WERI-Rb-1 (cell line): ENCODE measurements around the gene NCF4.

Source experiments
- DNase-seq: peaks from one replicate; pipeline ENCODE4 v3.0.0-alpha.2; 2020
- H3K27ac ChIP-seq: fragments of 250-450 bp; sonication (Bioruptor Pico); 2 replicates; pipeline ENCODE4 v1.5.1; 2020; ENCODE audit warnings: mild to moderate bottlenecking, moderate library complexity
- H3K27me3 ChIP-seq: fragments of 250-450 bp; sonication (Bioruptor Pico); 2 replicates; pipeline ENCODE4 v1.5.1; 2021; ENCODE audit warnings: mild to moderate bottlenecking, low read depth, moderate library complexity; ENCODE audit not compliant: insufficient read depth, severe bottlenecking
- H3K36me3 ChIP-seq: fragments of 250-450 bp; sonication (Bioruptor Pico); 2 replicates; pipeline ENCODE4 v1.5.1; 2020; ENCODE audit warnings: mild to moderate bottlenecking, moderate library complexity
- H3K4me3 ChIP-seq: 2 replicates; pipeline ENCODE4 v1.5.1; 2011; ENCODE audit warnings: low read depth, mild to moderate bottlenecking, control low read depth, low read length
- H3K9me3 ChIP-seq: fragments of 250-450 bp; sonication (Bioruptor Pico); 2 replicates; pipeline ENCODE4 v1.5.1; 2021; ENCODE audit warnings: mild to moderate bottlenecking, moderate library complexity; ENCODE audit not compliant: severe bottlenecking
- TF ChIP-seq, protein P1 (sequence below): IDR thresholded peaks from 2 replicates; pipeline ENCODE4 v1.5.1; 2011; ENCODE audit warnings: low read depth, mild to moderate bottlenecking, control low read depth, inconsistent platforms, low read length

Gene NCF4

DNA sequence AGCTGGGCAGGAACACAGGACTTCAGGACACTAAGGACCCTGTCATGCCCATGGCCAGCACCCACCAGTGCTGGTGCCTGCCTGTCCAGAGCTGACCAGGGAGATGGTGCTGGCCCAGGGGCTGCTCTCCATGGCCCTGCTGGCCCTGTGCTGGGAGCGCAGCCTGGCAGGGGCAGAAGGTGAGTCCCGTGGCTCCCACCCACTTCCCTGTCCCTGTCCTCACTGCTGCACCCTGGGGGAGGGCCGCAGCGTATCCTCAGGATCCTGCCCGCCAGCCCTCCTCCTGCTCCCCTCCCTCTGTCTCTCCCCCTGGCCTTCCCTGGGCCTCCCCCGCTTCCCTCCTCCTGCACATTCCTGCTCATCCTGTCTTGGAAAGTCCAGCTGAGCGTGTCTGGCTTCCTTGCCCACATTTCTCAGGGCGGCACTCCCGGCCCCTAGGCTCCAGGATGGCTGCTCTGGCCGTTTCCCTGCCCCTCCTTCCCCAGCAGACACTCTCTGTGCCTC, 61.4 kb downstream of the NCF4 start:
- H3K36me3 ChIP-seq: no peaks in the 10 kb centered on the region
- H3K27ac ChIP-seq: no peak overlapping the region

DNA sequence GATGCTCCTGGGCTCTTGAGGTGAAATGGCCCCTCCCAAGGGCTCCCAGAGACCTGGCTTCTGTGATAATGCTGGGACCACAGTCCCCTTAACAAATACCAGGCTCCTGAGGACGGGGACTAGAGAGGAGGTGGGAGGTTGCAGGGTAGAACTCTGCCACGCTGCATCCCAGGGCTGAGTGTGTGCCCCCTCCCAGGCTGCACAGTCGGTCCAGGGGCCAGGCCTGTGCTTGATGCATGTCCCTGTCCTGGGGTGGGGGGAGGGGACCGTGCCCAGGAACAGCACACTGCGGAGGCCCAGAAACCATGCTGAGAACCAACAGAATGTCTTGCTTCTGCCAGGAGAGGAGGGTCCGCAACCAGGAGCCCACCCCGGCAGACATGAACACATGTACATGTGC, 61.9 kb downstream of the NCF4 start:
- H3K36me3 ChIP-seq: no peaks in the 10 kb centered on the region
- H3K9me3 ChIP-seq: peaks cover 3% of the 10 kb centered on the region
- H3K27me3 ChIP-seq: peaks cover 67% of the 10 kb centered on the region
- H3K4me3 ChIP-seq: no peak overlapping the region
- no peak overlapping the region for H3K27ac ChIP-seq
- no peak for DNase-seq
- TF ChIP-seq, protein P1, sequence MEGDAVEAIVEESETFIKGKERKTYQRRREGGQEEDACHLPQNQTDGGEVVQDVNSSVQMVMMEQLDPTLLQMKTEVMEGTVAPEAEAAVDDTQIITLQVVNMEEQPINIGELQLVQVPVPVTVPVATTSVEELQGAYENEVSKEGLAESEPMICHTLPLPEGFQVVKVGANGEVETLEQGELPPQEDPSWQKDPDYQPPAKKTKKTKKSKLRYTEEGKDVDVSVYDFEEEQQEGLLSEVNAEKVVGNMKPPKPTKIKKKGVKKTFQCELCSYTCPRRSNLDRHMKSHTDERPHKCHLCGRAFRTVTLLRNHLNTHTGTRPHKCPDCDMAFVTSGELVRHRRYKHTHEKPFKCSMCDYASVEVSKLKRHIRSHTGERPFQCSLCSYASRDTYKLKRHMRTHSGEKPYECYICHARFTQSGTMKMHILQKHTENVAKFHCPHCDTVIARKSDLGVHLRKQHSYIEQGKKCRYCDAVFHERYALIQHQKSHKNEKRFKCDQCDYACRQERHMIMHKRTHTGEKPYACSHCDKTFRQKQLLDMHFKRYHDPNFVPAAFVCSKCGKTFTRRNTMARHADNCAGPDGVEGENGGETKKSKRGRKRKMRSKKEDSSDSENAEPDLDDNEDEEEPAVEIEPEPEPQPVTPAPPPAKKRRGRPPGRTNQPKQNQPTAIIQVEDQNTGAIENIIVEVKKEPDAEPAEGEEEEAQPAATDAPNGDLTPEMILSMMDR: no peak

More for the DNA sequence above, 61.4 kb downstream of the NCF4 start:
- TF ChIP-seq, protein P1: no peak
- H3K27me3 ChIP-seq: peaks cover 62% of the 10 kb centered on the region
- no peak overlapping the region for H3K4me3 ChIP-seq
- no peak for DNase-seq
- peaks cover 3% of the 10 kb centered on the region for H3K9me3 ChIP-seq

DNA sequence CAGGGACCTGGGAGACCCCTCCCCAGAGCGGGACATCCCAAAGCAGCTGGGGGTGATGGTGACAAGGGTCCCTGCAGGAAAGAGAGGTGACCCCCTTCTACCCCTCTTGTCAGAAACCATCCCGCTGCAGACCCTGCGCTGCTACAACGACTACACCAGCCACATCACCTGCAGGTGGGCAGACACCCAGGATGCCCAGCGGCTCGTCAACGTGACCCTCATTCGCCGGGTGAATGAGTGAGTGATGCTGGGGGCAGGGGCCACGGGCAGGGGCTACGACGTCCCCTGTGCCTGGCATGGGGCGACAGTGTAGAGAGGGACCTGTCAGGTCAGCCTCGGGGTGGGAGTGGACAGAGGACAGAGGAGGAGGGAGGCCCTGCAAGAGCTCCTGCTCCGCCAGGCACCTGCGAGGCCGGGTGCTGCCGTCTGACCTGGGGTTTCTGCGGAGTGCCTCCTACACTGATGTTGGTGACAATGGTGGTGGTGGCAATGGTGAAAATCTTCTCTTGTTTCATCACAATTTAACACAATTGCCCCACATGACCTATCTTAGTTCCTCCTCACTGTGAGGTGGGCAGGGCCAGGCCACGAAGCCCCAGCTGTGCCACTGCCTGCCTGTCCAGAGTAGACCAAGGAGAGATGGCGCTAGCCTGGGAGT, 62.5 kb downstream of the NCF4 start:
- Histone ChIP-seq H3K9me3 (peaks cover 3% of the 10 kb centered on the region), H3K4me3 (no peak overlapping the region), H3K27ac (no peak overlapping the region), H3K27me3 (peaks cover 70% of the 10 kb centered on the region), H3K36me3 (no peaks in the 10 kb centered on the region)
- DNase-seq: no peak
- TF ChIP-seq, protein P1: no peak

DNA sequence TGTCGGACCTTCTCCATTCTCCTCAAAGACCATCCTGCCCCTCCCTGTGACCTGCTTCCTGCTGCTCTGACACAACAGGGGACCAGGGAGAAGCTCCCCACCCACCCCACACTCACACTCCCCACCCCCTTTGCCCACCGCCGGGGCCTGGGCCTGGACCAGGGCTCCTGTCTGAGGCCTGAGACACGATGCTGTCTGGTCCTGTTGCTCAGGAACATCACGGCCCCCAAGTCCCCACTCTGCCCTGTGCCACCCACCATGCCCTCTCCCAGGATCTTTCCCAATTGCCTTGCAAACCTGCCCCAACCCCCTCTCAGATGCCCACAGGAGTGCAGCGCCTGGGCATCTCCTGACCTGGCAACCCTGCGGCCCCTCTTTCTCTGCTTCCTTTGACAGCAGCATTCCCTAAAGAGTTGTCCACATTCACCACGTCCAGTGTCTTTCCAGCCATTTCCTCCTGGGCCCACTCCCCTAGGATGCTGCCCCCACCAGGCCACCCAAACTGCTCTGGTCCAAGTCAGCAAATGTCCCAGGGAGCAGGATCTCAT, 63.4 kb downstream of the NCF4 start:
- Histone ChIP-seq H3K27ac (no peak overlapping the region), H3K9me3 (no peaks in the 10 kb centered on the region), H3K27me3 (peaks cover 73% of the 10 kb centered on the region), H3K4me3 (no peak overlapping the region), H3K36me3 (no peaks in the 10 kb centered on the region)
- no peak for DNase-seq
- TF ChIP-seq, protein P1: no peak

DNA sequence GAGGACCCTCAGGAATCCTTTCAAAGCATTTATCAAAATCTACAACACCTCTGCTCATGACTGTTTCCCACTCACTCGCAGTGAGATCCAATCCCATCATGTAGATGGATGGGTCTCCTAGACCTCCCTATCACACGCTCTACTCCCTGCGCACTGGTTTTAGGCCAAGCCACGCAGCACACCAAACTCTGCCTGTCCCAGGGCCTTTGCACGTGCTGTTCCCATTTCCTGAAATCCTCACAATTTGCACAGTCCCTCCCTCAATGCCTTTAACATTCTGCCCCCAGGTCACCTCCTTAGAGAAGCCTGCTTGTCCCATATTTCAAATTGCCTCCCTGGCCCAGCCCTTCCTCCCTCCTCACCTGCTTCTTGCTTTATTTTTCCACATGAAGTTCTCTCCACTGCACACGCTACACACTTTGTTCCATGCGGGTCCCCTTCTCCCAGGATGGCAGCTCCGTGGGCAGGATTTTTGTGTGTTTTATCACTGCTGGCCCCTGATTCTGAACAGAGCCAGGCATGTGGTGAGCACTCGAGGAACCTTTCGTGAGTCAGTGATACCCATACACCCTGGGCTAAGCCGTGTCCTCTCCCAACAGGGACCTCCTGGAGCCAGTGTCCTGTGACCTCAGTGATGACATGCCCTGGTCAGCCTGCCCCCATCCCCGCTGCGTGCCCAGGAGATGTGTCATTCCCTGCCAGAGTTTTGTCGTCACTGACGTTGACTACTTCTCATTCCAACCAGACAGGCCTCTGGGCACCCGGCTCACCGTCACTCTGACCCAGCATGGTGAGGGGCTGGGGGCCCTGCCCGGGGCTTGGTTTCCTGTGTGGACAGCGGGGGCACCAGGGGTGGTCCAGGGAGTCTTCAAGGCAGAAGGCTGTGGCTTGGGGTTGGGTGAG, 64.8 kb downstream of the NCF4 start:
- peaks cover 79% of the 10 kb centered on the region for H3K27me3 ChIP-seq
- H3K36me3 ChIP-seq: no peaks in the 10 kb centered on the region
- TF ChIP-seq, protein P1: no peak
- no peak overlapping the region for H3K27ac ChIP-seq
- H3K9me3 ChIP-seq: no peaks in the 10 kb centered on the region
- no peak overlapping the region for H3K4me3 ChIP-seq
- DNase-seq: no peak
